SU-DHL-6 (cell line): ENCODE results near the gene COG4.

Experiments
- EZH2phosphoT487 ChIP-seq: fragments of 200-600 bp; sonication (generic), shearing (Covaris generic); conservative IDR thresholded peaks from 2 replicates; pipeline ENCODE4 v1.6.1; 2018; ENCODE audit warnings: mild to moderate bottlenecking, antibody characterized with exemption, low read length, moderate library complexity, mixed read lengths
- TF ChIP-seq, protein P1 (sequence below): fragments of 200-600 bp; sonication (generic); IDR thresholded peaks from one replicate; pipeline ENCODE4 v1.5.1; 2017; ENCODE audit warnings: antibody characterized with exemption, mild to moderate bottlenecking, low read length, moderate library complexity; ENCODE audit not compliant: insufficient read depth, poor library complexity, severe bottlenecking

DNA sequence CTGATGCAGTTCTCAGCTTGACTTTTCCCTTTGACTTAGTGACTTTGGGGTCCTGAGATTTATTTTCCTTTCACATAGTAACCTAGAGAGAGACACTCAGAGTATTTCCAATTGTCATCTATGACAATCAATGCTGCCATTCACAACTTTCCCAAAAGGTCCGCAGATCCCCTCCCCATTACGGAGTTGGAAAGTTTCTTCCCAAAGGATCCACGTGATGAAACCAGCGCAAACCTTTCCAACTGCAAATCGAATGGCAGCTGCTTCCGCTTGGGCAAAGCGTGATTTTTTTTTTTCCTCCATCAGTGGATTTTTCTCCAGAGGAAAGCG is 69.5 kb downstream of the COG4 start:
- TF ChIP-seq, protein P1, sequence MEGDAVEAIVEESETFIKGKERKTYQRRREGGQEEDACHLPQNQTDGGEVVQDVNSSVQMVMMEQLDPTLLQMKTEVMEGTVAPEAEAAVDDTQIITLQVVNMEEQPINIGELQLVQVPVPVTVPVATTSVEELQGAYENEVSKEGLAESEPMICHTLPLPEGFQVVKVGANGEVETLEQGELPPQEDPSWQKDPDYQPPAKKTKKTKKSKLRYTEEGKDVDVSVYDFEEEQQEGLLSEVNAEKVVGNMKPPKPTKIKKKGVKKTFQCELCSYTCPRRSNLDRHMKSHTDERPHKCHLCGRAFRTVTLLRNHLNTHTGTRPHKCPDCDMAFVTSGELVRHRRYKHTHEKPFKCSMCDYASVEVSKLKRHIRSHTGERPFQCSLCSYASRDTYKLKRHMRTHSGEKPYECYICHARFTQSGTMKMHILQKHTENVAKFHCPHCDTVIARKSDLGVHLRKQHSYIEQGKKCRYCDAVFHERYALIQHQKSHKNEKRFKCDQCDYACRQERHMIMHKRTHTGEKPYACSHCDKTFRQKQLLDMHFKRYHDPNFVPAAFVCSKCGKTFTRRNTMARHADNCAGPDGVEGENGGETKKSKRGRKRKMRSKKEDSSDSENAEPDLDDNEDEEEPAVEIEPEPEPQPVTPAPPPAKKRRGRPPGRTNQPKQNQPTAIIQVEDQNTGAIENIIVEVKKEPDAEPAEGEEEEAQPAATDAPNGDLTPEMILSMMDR = no peak
- no peak for TF ChIP-seq EZH2phosphoT487
